Measurements from ENCODE around the gene SYS1.

Gene SYS1

GRCh38 chr20:45352729-45353128, 10.2 kb upstream of the SYS1 start:
- TF ChIP-seq CTCF (IDR thresholded peaks at IDR 0.05) (no peak), ZFX (IDR thresholded peaks at IDR 0.05; ENCODE audit: borderline replicate concordance) (no peak)
- H3K27ac ChIP-seq = no peak overlapping the region

DNA sequence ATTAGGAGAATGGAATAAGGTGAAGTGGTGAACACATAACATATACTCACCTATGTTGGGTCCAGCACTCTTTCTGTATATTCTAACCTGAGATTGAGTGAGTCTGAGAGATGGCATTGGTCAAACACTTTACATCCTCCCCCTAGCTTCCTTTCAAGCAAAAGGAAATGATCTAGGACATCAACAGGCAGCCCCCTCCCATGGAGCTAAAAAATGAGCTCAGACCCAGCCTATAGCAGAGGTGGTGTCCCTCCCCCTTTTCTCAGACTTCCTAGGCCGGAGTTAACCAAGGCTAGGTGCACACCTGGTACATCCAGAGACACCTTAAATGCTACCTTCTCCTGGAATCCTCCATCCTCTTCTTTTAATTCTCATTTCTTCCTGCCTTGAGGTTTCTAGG, 9.2 kb upstream of the SYS1 start:
- H3K27ac ChIP-seq = no peak overlapping the region
- no peak for TF ChIP-seq CTCF (IDR thresholded peaks at IDR 0.05)
- TF ChIP-seq ZFX (IDR thresholded peaks at IDR 0.05; ENCODE audit: borderline replicate concordance) = no peak

- no peak overlapping the region for H3K27ac ChIP-seq
- TF ChIP-seq ZFX (IDR thresholded peaks at IDR 0.05; ENCODE audit: borderline replicate concordance) = no peak
- no peak for TF ChIP-seq CTCF (IDR thresholded peaks at IDR 0.05)
These were observed 8.3 kb upstream of the SYS1 start for GRCh38 chr20:45354423-45355208.

DNA sequence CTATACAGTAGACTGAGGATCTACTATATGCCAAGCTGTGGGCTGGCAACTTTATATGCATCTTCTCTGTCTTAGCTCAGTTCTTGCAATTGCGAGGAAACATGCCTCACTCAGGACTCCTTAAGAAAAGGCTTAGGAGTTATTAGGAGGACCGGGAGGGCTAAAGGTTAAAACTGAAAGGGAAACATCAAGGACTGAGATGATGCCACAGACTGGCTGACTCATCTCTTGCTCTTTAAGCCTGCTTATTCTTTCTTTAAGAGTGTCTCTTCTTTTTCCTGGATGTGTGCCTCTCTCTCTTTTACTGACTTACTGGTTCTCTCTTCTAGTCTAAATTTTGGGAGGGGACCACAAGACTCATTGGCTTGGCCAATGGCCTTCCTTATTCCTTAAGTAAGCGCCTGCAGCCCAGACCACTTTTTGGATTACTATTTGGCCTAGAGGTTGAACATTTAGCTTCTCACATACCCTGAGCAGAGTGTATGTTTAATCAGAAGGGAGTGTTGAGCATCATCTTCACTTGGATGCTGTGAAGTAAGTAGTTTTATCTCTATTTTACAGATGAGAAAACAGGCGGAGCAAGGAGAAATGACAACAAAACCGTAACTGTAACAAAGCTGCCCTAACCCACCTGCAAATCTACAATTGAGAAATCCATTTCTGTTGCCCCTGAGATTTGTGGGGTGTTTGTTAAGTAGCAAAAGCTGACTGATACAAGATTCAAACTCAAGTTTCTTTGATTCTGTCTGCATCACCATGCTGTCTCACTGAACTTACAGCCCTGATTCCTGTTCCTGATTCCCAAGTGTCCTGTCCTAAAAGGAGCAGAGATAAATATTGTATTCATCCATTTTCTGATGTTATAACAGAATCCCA, 7.5 kb upstream of the SYS1 start:
- TF ChIP-seq CTCF (IDR thresholded peaks at IDR 0.05) = no peak
- H3K27ac ChIP-seq = no peak overlapping the region

GRCh38 chr20:45358282-45359068, 4.5 kb upstream of the SYS1 start:
- H3K27ac ChIP-seq = no peak overlapping the region
- TF ChIP-seq ZFX (IDR thresholded peaks at IDR 0.05; ENCODE audit: borderline replicate concordance) (no peak), CTCF (IDR thresholded peaks at IDR 0.05) (no peak)

- TF ChIP-seq ZFX (IDR thresholded peaks at IDR 0.05; ENCODE audit: borderline replicate concordance) (no peak), CTCF (IDR thresholded peaks at IDR 0.05) (no peak)
- no peak overlapping the region for H3K27ac ChIP-seq
These were observed 3.9 kb upstream of the SYS1 start for GRCh38 chr20:45359069-45359405.

Measured in 22Rv1 (cell line).